CD4-positive, alpha-beta memory T cell (primary cell): ENCODE data around the gene TMEM86B. TPM values are rescaled to one million over a fixed set of nuclear protein-coding genes. Genes with fewer than 3 reads are reported as not detected.
A peak's percentile ranks its signal among the peaks of the same experiment; 100 is the strongest.

ENCODE experiments used
- CTCF ChIA-PET: fragments of 350-600 bp; sonication (Branson Sonifier 250); formaldehyde crosslinking; loops from one replicate; lab custom pipeline; 2021; ENCODE audit warnings: inconsistent platforms; ENCODE audit not compliant: partially characterized antibody; lab: Charles Lee
- POLR2A ChIA-PET: fragments of 350-600 bp; sonication (Branson Sonifier 250); formaldehyde crosslinking; loops from one replicate; lab custom pipeline; 2021; ENCODE audit not compliant: partially characterized antibody; lab: Charles Lee
- DNase-seq, 5 donors: peaks; one replicate each; pipeline versions ENCODE4 v3.0.0 to v3.0.0-alpha.2; 2020 to 2022; ENCODE audit warnings: mixed read lengths in 1 of 5
- H3K27ac ChIP-seq: one replicate; pipeline ENCODE4 v1.7.0; 2013; ENCODE audit warnings: low read depth, low read length
- H3K27me3 ChIP-seq: 2 replicates; pipeline ENCODE4 v1.7.0; 2013; ENCODE audit warnings: mild to moderate bottlenecking, low read length, moderate library complexity; ENCODE audit not compliant: insufficient read depth
- H3K36me3 ChIP-seq: 2 replicates; pipeline ENCODE4 v1.7.0; 2013; ENCODE audit warnings: mild to moderate bottlenecking, low read length, moderate library complexity; ENCODE audit not compliant: insufficient read depth
- H3K4me1 ChIP-seq: 2 replicates; pipeline ENCODE4 v1.7.0; 2013; ENCODE audit warnings: mild to moderate bottlenecking, low read length, moderate library complexity; ENCODE audit not compliant: insufficient read depth
- H3K4me3 ChIP-seq, 2 donors: one replicate each; pipeline ENCODE4 v1.7.0; 2013; ENCODE audit warnings: low read length in 2 of 2, mild to moderate bottlenecking in 1 of 2
- H3K9me3 ChIP-seq, 2 donors: one replicate each; pipeline ENCODE4 v1.7.0; 2013; ENCODE audit warnings: low read length in 2 of 2, control low read depth in 1 of 2; ENCODE audit not compliant: control insufficient read depth in 1 of 2
- H3K27ac Mint-ChIP-seq, 7 donors: one replicate each; pipeline ENCODE4 v1.8.0; 2020 to 2021; ENCODE audit warnings: mixed read lengths in 7 of 7, mild to moderate bottlenecking in 6 of 7, inconsistent platforms in 3 of 7, moderate library complexity in 3 of 7
- H3K27me3 Mint-ChIP-seq, 2 donors: one replicate each; pipeline ENCODE4 v1.8.0; 2020 to 2021; ENCODE audit warnings: mixed read lengths in 2 of 2
- H3K36me3 Mint-ChIP-seq, 2 donors: one replicate each; pipeline ENCODE4 v1.8.0; 2020 to 2021; ENCODE audit warnings: mixed read lengths in 2 of 2, inconsistent platforms in 1 of 2, mild to moderate bottlenecking in 1 of 2
- H3K4me1 Mint-ChIP-seq, 4 donors: one replicate each; pipeline ENCODE4 v1.8.0; 2020 to 2021; ENCODE audit warnings: mixed read lengths in 4 of 4, mild to moderate bottlenecking in 1 of 4
- H3K4me3 Mint-ChIP-seq, 8 donors: one replicate each; pipeline ENCODE4 v1.8.0; 2020 to 2021; ENCODE audit warnings: mixed read lengths in 8 of 8, mild to moderate bottlenecking in 7 of 8, moderate library complexity in 6 of 8, inconsistent platforms in 3 of 8
- H3K9me3 Mint-ChIP-seq, 8 donors: one replicate each; pipeline ENCODE4 v1.8.0; 2020 to 2021; ENCODE audit warnings: mixed read lengths in 8 of 8, mild to moderate bottlenecking in 5 of 8, inconsistent platforms in 3 of 8, moderate library complexity in 1 of 8
- intact Hi-C: fragments of 100-400 bp; cut with micrococcal nuclease; formaldehyde crosslinking; loops from one replicate; pipeline ENCODE4 v1.15.1; 2023
- polyA plus RNA-seq, 2 donors: library from polyadenylated mRNA; unstranded; fragments of 300-500 nt; fragmentation: Illumina TruSeq; gene quantifications; one replicate each; pipeline ENCODE4 v1.2.3, GENCODE V29; 2021
- total RNA-seq, 2 experiments: library from RNA; stranded (reverse); gene quantifications; one replicate each; pipeline ENCODE4 v1.2.3, GENCODE V29; 2021

The TMEM86B gene
- total and polyA plus RNA-seq, 4 experiments from 2014 or later: 3.5 to 22.1 (median 19.7) TPM; not detected in 1

GRCh38 chr19:55241935-55242464 lies 13.4 kb upstream of the TMEM86B start:
- H3K4me1 ChIP-seq: no peaks in the 10 kb centered on the region
- no peak for DNase-seq
- CTCF ChIA-PET: no interaction called here
- Mint-ChIP-seq H3K4me1 (peaks cover 2 to 9% (median 4%) of the 10 kb centered on the region in 4 donors), H3K27me3 (no peaks in the 10 kb centered on the region), H3K9me3 (no peaks in the 10 kb centered on the region), H3K27ac (no peak overlapping the region), H3K36me3 (peaks cover 40 to 54% of the 10 kb centered on the region in 2 donors), H3K4me3 (no peak overlapping the region)
- POLR2A ChIA-PET: interaction anchor here (5.3 kb wide), 1 partner anchor 13 kb away, joined by 25 read pairs; no protein-coding TSS in a partner anchor
- H3K27me3 ChIP-seq: no peaks in the 10 kb centered on the region
- H3K4me3 ChIP-seq: no peak overlapping the region
- H3K27ac ChIP-seq: no peak overlapping the region
- no peaks in the 10 kb centered on the region for H3K9me3 ChIP-seq
- peaks cover 92% of the 10 kb centered on the region for H3K36me3 ChIP-seq
- intact Hi-C loops: no loop called here

GRCh38 chr19:55241143-55241934 lies 12.8 kb upstream of the TMEM86B start:
- Mint-ChIP-seq H3K27ac (no peak overlapping the region), H3K4me1 (peaks cover 2 to 10% (median 4%) of the 10 kb centered on the region in 4 donors), H3K4me3 (no peak overlapping the region), H3K27me3 (no peaks in the 10 kb centered on the region), H3K36me3 (peaks cover 45 to 59% of the 10 kb centered on the region in 2 donors), H3K9me3 (no peaks in the 10 kb centered on the region)
- CTCF ChIA-PET: no interaction called here
- no peak for DNase-seq
- H3K4me3 ChIP-seq: no peak overlapping the region
- H3K9me3 ChIP-seq: no peaks in the 10 kb centered on the region
- POLR2A ChIA-PET: interaction anchor here (1.2 to 5.3 kb wide), 2 partner anchors 9 to 13 kb away, joined by 3 to 25 read pairs; no protein-coding TSS in a partner anchor
- H3K36me3 ChIP-seq: peaks cover 93% of the 10 kb centered on the region
- intact Hi-C loops: no loop called here
- H3K4me1 ChIP-seq: no peaks in the 10 kb centered on the region
- H3K27ac ChIP-seq: no peak overlapping the region
- no peaks in the 10 kb centered on the region for H3K27me3 ChIP-seq

- Histone ChIP-seq H3K4me1 (no peaks in the 10 kb centered on the region), H3K27ac (no peak overlapping the region), H3K4me3 (no peak overlapping the region), H3K27me3 (no peaks in the 10 kb centered on the region), H3K36me3 (peaks cover 93% of the 10 kb centered on the region), H3K9me3 (no peaks in the 10 kb centered on the region)
- POLR2A ChIA-PET: interaction anchor here (1.2 to 5.3 kb wide), 2 partner anchors 10 to 14 kb away, joined by 3 to 25 read pairs; no protein-coding TSS in a partner anchor
- Mint-ChIP-seq H3K9me3 (no peaks in the 10 kb centered on the region), H3K4me1 (peaks cover 2 to 10% (median 4%) of the 10 kb centered on the region in 4 donors), H3K27ac (peak overlapping the region in 1 of 7 donors; percentile 74), H3K36me3 (peaks cover 49 to 62% of the 10 kb centered on the region in 2 donors), H3K27me3 (no peaks in the 10 kb centered on the region), H3K4me3 (no peak overlapping the region)
- intact Hi-C loops: no loop called here
- CTCF ChIA-PET: no interaction called here
- DNase-seq: no peak
These were observed 12.1 kb upstream of the TMEM86B start for GRCh38 chr19:55240713-55241020.

GRCh38 chr19:55239004-55239403 lies 10.4 kb upstream of the TMEM86B start:
- H3K27me3 ChIP-seq: no peaks in the 10 kb centered on the region
- ChIA-PET POLR2A (interaction anchor here (1.6 kb wide), 1 partner anchor 15 kb away, joined by 4 read pairs; no protein-coding TSS in a partner anchor), CTCF (no interaction called here)
- Mint-ChIP-seq H3K27me3 (no peaks in the 10 kb centered on the region), H3K36me3 (peaks cover 54 to 66% of the 10 kb centered on the region in 2 donors), H3K27ac (no peak overlapping the region), H3K4me1 (peaks cover 2 to 14% (median 6%) of the 10 kb centered on the region in 4 donors), H3K4me3 (no peak overlapping the region), H3K9me3 (no peaks in the 10 kb centered on the region)
- intact Hi-C loops: no loop called here
- no peaks in the 10 kb centered on the region for H3K9me3 ChIP-seq
- no peaks in the 10 kb centered on the region for H3K4me1 ChIP-seq
- DNase-seq: no peak
- H3K27ac ChIP-seq: no peak overlapping the region
- H3K4me3 ChIP-seq: no peak overlapping the region
- H3K36me3 ChIP-seq: peaks cover 89% of the 10 kb centered on the region

DNA sequence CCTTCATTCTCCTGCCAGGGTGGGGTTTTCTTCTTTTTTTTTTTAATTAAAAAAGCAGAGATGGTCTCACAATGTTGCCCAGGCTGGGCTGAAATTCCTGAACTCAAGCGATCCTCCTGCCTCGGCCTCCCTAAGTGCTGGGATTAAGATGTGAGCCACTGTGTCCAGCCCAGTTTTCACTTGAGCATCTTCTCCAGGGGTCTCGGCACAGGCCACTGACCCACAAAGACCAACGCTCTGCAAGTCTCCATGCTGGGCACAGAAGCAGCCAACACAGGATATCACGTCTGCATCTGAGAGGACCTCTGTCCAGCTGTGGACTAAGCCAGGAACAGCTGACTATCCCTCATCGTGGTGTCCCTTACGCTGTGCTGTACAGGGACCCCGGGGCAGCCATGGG lies 9.5 kb upstream of the TMEM86B start:
- no peaks in the 10 kb centered on the region for H3K9me3 ChIP-seq
- POLR2A ChIA-PET: interaction anchor here (1.6 kb wide), 1 partner anchor 16 kb away, joined by 4 read pairs; no protein-coding TSS in a partner anchor
- no peak overlapping the region for H3K4me3 Mint-ChIP-seq

DNA sequence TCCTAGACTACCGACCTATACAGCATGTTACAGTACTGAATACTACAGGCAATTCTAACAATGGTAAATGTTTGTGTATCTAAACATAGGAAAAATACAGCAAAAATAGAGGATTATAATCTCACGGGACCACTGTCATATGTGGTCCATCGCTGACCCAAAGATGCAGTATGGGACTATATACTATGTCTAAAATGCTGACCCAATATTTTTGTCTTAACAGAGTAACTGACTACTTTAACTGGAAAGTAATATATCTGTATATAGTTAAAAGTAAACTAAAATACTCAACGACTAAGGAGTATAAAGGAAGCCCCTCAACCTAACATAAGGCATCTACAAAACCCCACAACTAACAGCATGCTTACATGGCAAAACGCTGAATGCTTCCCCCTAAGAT lies 4.4 kb upstream of the TMEM86B start:
- no peak overlapping the region for H3K27ac ChIP-seq
- H3K36me3 Mint-ChIP-seq: peaks cover 31 to 71% of the 10 kb centered on the region in 2 donors
- no peak overlapping the region for H3K27ac Mint-ChIP-seq
- no peak overlapping the region for H3K4me3 ChIP-seq
- H3K27me3 Mint-ChIP-seq: no peaks in the 10 kb centered on the region
- intact Hi-C loops: no loop called here
- no peaks in the 10 kb centered on the region for H3K9me3 ChIP-seq
- H3K27me3 ChIP-seq: no peaks in the 10 kb centered on the region
- H3K4me1 Mint-ChIP-seq: peaks cover 0 to 10% (median 3%) of the 10 kb centered on the region in 4 donors
- CTCF ChIA-PET: no interaction called here
- no peak for DNase-seq
- no peaks in the 10 kb centered on the region for H3K9me3 Mint-ChIP-seq
- POLR2A ChIA-PET: interaction anchor here (2.3 kb wide), 1 partner anchor 26 kb away, joined by 6 read pairs; the partner anchor contains the start of gene PPP6R1
- H3K4me3 Mint-ChIP-seq: no peak overlapping the region
- no peaks in the 10 kb centered on the region for H3K4me1 ChIP-seq
- H3K36me3 ChIP-seq: peaks cover 84% of the 10 kb centered on the region

More for the DNA sequence above, 9.5 kb upstream of the TMEM86B start:
- H3K9me3 Mint-ChIP-seq: no peaks in the 10 kb centered on the region
- CTCF ChIA-PET: interaction anchor here (1.0 kb wide), 1 partner anchor 16 kb away, joined by 3 read pairs; no protein-coding TSS in a partner anchor
- Histone ChIP-seq H3K4me3 (no peak overlapping the region), H3K4me1 (no peaks in the 10 kb centered on the region), H3K27ac (no peak overlapping the region), H3K27me3 (no peaks in the 10 kb centered on the region), H3K36me3 (peaks cover 89% of the 10 kb centered on the region)
- intact Hi-C loops: no loop called here
- H3K4me1 Mint-ChIP-seq: peaks cover 4 to 14% (median 6%) of the 10 kb centered on the region in 4 donors
- peaks cover 55 to 68% of the 10 kb centered on the region in 2 donors for H3K36me3 Mint-ChIP-seq
- no peak for DNase-seq
- H3K27me3 Mint-ChIP-seq: no peaks in the 10 kb centered on the region
- H3K27ac Mint-ChIP-seq: no peak overlapping the region

DNA sequence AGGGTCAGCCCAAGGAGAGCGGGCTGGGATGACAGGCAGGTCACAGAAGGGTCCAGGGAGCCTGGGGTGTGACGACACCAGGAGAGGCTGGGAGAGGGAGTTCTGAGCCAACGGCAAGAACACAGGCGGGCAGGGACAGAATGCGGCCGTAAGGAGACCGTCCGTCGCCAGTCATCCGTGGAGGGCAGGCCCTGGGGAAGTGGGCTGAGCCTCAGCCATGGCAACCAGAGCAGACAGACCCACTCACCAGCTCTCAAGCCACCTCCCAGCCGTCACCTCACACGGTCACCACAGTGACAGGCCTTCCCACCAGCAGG lies 3.7 kb upstream of the TMEM86B start:
- CTCF ChIA-PET: no interaction called here
- Mint-ChIP-seq H3K4me3 (no peak overlapping the region), H3K27ac (no peak overlapping the region), H3K9me3 (no peaks in the 10 kb centered on the region), H3K27me3 (no peaks in the 10 kb centered on the region), H3K4me1 (peaks cover 0 to 7% (median 3%) of the 10 kb centered on the region in 4 donors), H3K36me3 (peaks cover 30 to 71% of the 10 kb centered on the region in 2 donors)
- no peak for DNase-seq
- Histone ChIP-seq H3K4me3 (no peak overlapping the region), H3K27me3 (no peaks in the 10 kb centered on the region), H3K36me3 (peaks cover 76% of the 10 kb centered on the region), H3K9me3 (no peaks in the 10 kb centered on the region), H3K27ac (no peak overlapping the region), H3K4me1 (no peaks in the 10 kb centered on the region)
- intact Hi-C loops: no loop called here
- POLR2A ChIA-PET: interaction anchor here (2.3 kb wide), 1 partner anchor 27 kb away, joined by 6 read pairs; the partner anchor contains the start of gene PPP6R1
